Lower leg skin (tissue), 3 donors: ENCODE results near the gene PSEN1.

Experiments used
- POLR2A ChIP-seq, 2 donors: fragments of 450-650 bp; IDR thresholded peaks; one replicate each; pipeline ENCODE4 v1.6.1; 2016 to 2017; ENCODE audit warnings: antibody characterized with exemption in 2 of 2, mild to moderate bottlenecking in 1 of 2, moderate library complexity in 1 of 2
- TF ChIP-seq, protein P1 (sequence below), 3 donors: fragments of 450-650 bp; IDR thresholded peaks; one replicate each; pipeline ENCODE4 v1.5.1; 2016; ENCODE audit warnings: antibody characterized with exemption in 3 of 3, mild to moderate bottlenecking in 3 of 3, moderate library complexity in 2 of 3

DNA sequence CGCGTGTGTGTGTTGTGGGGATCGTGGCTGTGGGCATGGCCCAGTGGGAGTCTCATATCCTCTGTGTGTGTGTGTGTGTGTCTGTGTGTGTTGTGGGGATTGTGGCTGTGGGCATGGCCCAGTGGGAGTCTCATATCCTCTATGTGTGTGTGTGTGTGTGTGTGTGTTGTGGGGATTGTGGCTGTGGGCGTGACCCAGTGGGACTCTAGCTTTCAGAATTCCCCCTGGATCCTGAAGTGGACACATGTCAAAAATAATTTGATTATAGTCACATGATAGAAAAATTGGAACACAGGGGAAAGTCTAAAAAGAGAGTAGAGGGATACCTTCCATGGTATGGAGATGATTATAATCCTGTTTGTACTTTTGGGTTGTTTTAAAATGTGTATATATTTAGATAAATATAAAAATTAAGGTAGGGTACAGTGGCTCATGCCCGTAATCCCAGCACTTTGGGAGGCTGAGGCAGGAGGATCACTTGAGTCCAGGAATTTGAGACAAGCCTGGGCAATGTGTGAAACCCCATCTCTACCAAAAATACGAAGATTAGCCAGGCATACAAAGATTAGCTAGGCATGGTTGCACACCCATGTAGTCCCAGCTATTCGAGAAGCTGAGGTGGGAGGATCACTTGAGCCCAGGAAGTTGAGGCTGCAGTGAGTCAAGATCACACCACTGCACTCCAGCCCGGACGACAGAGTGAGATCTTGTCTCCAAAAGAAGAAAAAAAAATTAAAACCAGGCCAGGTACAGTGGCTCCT is 112.0 kb downstream of the PSEN1 start:
- TF ChIP-seq, protein P1, sequence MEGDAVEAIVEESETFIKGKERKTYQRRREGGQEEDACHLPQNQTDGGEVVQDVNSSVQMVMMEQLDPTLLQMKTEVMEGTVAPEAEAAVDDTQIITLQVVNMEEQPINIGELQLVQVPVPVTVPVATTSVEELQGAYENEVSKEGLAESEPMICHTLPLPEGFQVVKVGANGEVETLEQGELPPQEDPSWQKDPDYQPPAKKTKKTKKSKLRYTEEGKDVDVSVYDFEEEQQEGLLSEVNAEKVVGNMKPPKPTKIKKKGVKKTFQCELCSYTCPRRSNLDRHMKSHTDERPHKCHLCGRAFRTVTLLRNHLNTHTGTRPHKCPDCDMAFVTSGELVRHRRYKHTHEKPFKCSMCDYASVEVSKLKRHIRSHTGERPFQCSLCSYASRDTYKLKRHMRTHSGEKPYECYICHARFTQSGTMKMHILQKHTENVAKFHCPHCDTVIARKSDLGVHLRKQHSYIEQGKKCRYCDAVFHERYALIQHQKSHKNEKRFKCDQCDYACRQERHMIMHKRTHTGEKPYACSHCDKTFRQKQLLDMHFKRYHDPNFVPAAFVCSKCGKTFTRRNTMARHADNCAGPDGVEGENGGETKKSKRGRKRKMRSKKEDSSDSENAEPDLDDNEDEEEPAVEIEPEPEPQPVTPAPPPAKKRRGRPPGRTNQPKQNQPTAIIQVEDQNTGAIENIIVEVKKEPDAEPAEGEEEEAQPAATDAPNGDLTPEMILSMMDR (IDR thresholded peaks at IDR 0.05) = no peak
- no peak for TF ChIP-seq POLR2A (IDR thresholded peaks at IDR 0.05)
